NCI-H2227 (cell line): ENCODE measurements around the gene QPCT.
"Not testable (repeated sequence)": the region's sequence is repeated elsewhere in the genome, so short reads cannot be mapped to it uniquely, and the experiment has no call there.

Experiments
- DNase-seq: peaks from one replicate; lab custom pipeline; 2025; ENCODE audit not compliant: unreplicated experiment; lab: John Stamatoyannopoulos, UW

QPCT gene

GRCh38 chr2:37344453-37345361, at the start of gene QPCT:
TSS of gene QPCT (plus strand) at chr2:37344630. CDS start at chr2:37344732, 102 bp downstream.
- peak; percentile 55 for DNase-seq

GRCh38 chr2:37294858-37295257, 49.6 kb upstream of the QPCT start:
- DNase-seq: not testable (repeated sequence)

GRCh38 chr2:37295469-37296073, 48.9 kb upstream of the QPCT start:
- DNase-seq: no peak

- DNase-seq: no peak
Measured at GRCh38 chr2:37297632-37298031, 46.8 kb upstream of the QPCT start.

- no peak for DNase-seq
Measured at GRCh38 chr2:37300146-37300545, 44.3 kb upstream of the QPCT start.

GRCh38 chr2:37300578-37300977, 43.9 kb upstream of the QPCT start:
- no peak for DNase-seq

- no peak for DNase-seq
Measured at GRCh38 chr2:37301408-37301807, 43.0 kb upstream of the QPCT start.

- DNase-seq: no peak
Measured at GRCh38 chr2:37302701-37303252, 41.7 kb upstream of the QPCT start.

GRCh38 chr2:37306024-37306423, 38.4 kb upstream of the QPCT start:
- DNase-seq: peak; percentile 63

GRCh38 chr2:37307500-37307899, 36.9 kb upstream of the QPCT start:
- DNase-seq: no peak

GRCh38 chr2:37315364-37315763, 29.1 kb upstream of the QPCT start:
- DNase-seq: no peak

GRCh38 chr2:37316181-37316580, 28.2 kb upstream of the QPCT start:
- DNase-seq: no peak

- no peak for DNase-seq
Measured at GRCh38 chr2:37317746-37318145, 26.7 kb upstream of the QPCT start.

- DNase-seq: no peak
Measured at GRCh38 chr2:37318401-37318800, 26.0 kb upstream of the QPCT start.

GRCh38 chr2:37319754-37320609, 24.4 kb upstream of the QPCT start:
- DNase-seq: no peak

- DNase-seq: no peak
Measured at GRCh38 chr2:37321029-37321682, 23.3 kb upstream of the QPCT start.

- no peak for DNase-seq
Measured at GRCh38 chr2:37322368-37322767, 22.1 kb upstream of the QPCT start.

GRCh38 chr2:37323176-37323780, 21.2 kb upstream of the QPCT start:
- no peak for DNase-seq

- peak; percentile 73 for DNase-seq
Measured at GRCh38 chr2:37323781-37324535, 20.5 kb upstream of the QPCT start.

- DNase-seq: peak; percentile 82
Measured at GRCh38 chr2:37324536-37324785, 20.0 kb upstream of the QPCT start.
